Nucleus accumbens (tissue), 56 donors: Measurements from ENCODE around the gene PTGES2.

Source experiments
- DNase-seq, 56 donors: peaks; one replicate each; lab custom pipeline; 2025; lab: John Stamatoyannopoulos, UW

The PTGES2 gene

GRCh38 chr9:128153947-128154695 lies 26.6 kb upstream of the PTGES2 start:
- DNase-seq: no peak

GRCh38 chr9:128153060-128153946 lies 25.8 kb upstream of the PTGES2 start:
- DNase-seq: no peak

GRCh38 chr9:128152133-128153059 lies 24.9 kb upstream of the PTGES2 start:
- DNase-seq: no peak

- no peak for DNase-seq
Observed at GRCh38 chr9:128151309-128152132, 24.0 kb upstream of the PTGES2 start.

GRCh38 chr9:128150594-128151308 lies 23.2 kb upstream of the PTGES2 start:
- DNase-seq: no peak

- DNase-seq: no peak
Observed at GRCh38 chr9:128149951-128150593, 22.5 kb upstream of the PTGES2 start.

GRCh38 chr9:128149001-128149701 lies 21.6 kb upstream of the PTGES2 start, which contains the start of gene LCN2:
Gene LCN2, plus strand, starts transcription at chr9:128149453. Its CDS starts 73 bp downstream, at chr9:128149526.
- no peak for DNase-seq

- DNase-seq: no peak
Observed at GRCh38 chr9:128148509-128149000, 21.0 kb upstream of the PTGES2 start.

GRCh38 chr9:128146591-128147120 lies 19.1 kb upstream of the PTGES2 start:
- DNase-seq: no peak

GRCh38 chr9:128145951-128146351 lies 18.4 kb upstream of the PTGES2 start:
- no peak for DNase-seq

GRCh38 chr9:128145536-128145935 lies 18.0 kb upstream of the PTGES2 start:
- DNase-seq: no peak

GRCh38 chr9:128144239-128145181 lies 17.0 kb upstream of the PTGES2 start:
- no peak for DNase-seq

- DNase-seq: no peak
Observed at GRCh38 chr9:128143525-128144238, 16.2 kb upstream of the PTGES2 start.

- no peak for DNase-seq
Observed at GRCh38 chr9:128142596-128142995, 15.1 kb upstream of the PTGES2 start.

GRCh38 chr9:128142061-128142460 lies 14.5 kb upstream of the PTGES2 start:
- DNase-seq: no peak

- DNase-seq: no peak
Observed at GRCh38 chr9:128141604-128142003, 14.1 kb upstream of the PTGES2 start.
